Mesothelial cell of epicardium (in vitro differentiated cells): ENCODE measurements around the gene NR2F1. TPM values are rescaled to one million over a fixed set of nuclear protein-coding genes. Genes with fewer than 3 reads are reported as not detected.

ENCODE experiments used
- DNase-seq, 2 experiments: peaks; one replicate each; pipeline ENCODE4 v3.0.0; 2021; ENCODE audit warnings: low spot score in 2 of 2; ENCODE audit not compliant: unreplicated experiment in 2 of 2
- H3K27ac Mint-ChIP-seq: 2 replicates; pipeline ENCODE4 v1.8.0; 2021; ENCODE audit warnings: mixed read lengths
- H3K27me3 Mint-ChIP-seq: 2 replicates; pipeline ENCODE4 v1.8.0; 2021; ENCODE audit warnings: low read depth, mixed read lengths
- H3K36me3 Mint-ChIP-seq: 2 replicates; pipeline ENCODE4 v1.8.0; 2021; ENCODE audit warnings: mixed read lengths
- H3K4me1 Mint-ChIP-seq: 2 replicates; pipeline ENCODE4 v1.8.0; 2021; ENCODE audit warnings: mixed read lengths
- H3K4me3 Mint-ChIP-seq: 2 replicates; pipeline ENCODE4 v1.8.0; 2021; ENCODE audit warnings: mild to moderate bottlenecking, moderate library complexity, mixed read lengths
- H3K9me3 Mint-ChIP-seq: 2 replicates; pipeline ENCODE4 v1.8.0; 2021; ENCODE audit warnings: mixed read lengths
- total RNA-seq: library from RNA; stranded (reverse); gene quantifications from 3 replicates; pipeline ENCODE4 v1.2.1, GENCODE V29; 2021
- TF ChIP-seq, protein P1 (sequence below): fragments of 200-600 bp; sonication (generic); IDR thresholded peaks from one replicate; pipeline ENCODE4 v1.5.0; 2021; ENCODE audit warnings: antibody characterized with exemption; ENCODE audit not compliant: unreplicated experiment

Gene NR2F1
- total RNA-seq, 1 donor from 2014 or later = 20.3 TPM

DNA sequence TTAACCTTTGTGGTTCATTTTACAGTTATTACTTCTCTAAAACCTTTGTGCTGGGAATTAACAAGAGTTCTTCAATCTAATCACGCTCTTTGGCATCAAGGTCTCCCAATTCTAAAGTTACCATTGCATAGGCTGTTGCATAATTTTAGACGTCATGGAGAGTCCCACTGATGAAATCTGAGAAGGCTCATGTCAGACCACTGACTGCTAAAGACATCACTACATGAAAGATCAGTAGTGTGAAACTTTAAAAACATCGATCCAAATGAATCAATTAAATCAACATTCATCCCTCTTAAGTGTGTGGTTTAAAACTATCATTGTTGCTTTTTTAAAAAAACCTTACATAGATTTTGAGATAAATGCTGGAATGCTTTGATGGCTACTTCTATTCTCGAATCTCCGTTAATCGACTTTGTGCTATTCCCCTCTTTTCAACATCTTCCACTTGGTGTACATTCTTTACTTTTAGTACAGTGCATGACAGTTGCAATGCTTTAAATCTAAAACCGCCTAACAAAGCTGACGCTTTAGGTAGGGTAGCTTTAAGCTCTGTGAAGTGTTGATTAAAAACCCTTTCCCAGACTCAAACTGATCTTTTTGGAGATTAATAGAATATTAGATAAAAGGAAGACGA lies 33.6 kb downstream of the NR2F1 start:
- peaks cover 93% of the 10 kb centered on the region for H3K27me3 Mint-ChIP-seq
- TF ChIP-seq, protein P1, sequence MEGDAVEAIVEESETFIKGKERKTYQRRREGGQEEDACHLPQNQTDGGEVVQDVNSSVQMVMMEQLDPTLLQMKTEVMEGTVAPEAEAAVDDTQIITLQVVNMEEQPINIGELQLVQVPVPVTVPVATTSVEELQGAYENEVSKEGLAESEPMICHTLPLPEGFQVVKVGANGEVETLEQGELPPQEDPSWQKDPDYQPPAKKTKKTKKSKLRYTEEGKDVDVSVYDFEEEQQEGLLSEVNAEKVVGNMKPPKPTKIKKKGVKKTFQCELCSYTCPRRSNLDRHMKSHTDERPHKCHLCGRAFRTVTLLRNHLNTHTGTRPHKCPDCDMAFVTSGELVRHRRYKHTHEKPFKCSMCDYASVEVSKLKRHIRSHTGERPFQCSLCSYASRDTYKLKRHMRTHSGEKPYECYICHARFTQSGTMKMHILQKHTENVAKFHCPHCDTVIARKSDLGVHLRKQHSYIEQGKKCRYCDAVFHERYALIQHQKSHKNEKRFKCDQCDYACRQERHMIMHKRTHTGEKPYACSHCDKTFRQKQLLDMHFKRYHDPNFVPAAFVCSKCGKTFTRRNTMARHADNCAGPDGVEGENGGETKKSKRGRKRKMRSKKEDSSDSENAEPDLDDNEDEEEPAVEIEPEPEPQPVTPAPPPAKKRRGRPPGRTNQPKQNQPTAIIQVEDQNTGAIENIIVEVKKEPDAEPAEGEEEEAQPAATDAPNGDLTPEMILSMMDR = no peak
- H3K36me3 Mint-ChIP-seq = no peaks in the 10 kb centered on the region
- H3K4me1 Mint-ChIP-seq = peaks cover 15% of the 10 kb centered on the region
- no peak overlapping the region for H3K4me3 Mint-ChIP-seq
- H3K9me3 Mint-ChIP-seq = no peaks in the 10 kb centered on the region
- DNase-seq = no peak
- H3K27ac Mint-ChIP-seq = no peak overlapping the region

DNA sequence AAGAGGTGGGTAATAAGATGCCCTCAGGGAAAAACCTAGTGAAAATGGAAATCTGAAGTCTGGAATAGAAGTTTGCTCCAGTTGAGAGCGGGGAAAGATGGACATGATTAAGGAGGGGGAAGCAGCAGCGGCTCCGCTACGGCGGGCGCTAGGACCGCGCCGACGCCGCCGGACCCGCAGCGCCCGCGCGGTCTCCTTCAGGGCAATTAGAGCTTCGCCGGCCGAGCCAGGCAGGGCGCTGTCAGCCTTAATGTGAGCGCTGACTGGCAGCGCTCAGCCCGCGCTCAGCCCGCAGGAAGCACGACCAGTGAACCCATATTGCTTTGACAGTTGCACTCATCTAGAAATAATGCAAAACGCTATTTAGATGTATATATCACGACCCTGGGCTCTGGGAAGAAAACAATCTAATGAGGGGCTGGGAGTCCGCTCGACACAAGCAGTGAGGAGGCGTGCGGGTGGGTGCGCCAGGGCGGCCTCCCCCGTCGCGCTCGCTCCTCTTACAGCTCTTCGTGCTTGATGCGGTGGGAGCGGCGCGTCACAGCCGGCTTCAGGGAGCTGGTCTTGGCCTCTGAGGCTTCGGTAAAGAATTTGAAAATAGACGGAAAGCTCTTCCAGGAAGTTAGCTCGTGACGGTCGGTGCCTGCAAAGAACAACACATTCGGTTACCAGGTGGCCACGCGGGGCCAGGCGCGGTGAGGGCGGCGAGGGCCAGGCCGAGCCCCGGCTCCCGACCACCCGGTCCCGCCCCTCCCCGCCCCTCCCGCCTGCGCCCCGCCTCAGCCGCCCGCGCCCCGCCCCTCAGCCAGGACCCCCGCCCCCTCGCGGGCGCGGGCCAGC lies 37.7 kb downstream of the NR2F1 start:
- Mint-ChIP-seq H3K4me3 (peak overlapping the region; percentile 90), H3K27me3 (peaks cover 84% of the 10 kb centered on the region)

DNA sequence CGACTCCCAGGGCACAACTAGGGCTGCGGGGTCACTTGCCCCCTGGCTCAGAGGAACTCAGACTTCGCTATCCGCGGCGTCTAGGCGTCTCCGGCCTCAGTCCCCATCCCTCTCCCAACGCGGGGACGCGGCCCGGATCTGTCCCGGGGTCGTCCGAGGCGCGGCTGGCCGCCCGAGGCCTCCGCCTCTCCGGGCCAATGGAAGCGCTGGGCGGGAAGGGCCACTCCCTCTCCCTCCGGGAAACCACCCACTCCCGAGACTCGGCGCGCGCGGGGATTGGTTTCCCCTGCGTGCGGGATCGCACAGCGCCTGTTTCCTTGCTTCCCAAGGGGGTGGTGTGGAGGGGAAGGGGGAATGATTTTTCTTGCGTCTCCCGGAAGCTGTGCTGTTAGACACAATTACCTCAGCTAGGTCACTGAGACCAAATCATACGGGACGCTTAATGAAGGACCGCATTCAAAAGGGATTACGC lies 38.3 kb downstream of the NR2F1 start:
- DNase-seq = peak in 1 of 2 experiments; percentile 66
- peak overlapping the region; percentile 70 for H3K4me3 Mint-ChIP-seq
- peaks cover 79% of the 10 kb centered on the region for H3K27me3 Mint-ChIP-seq
- H3K36me3 Mint-ChIP-seq = no peaks in the 10 kb centered on the region
- no peaks in the 10 kb centered on the region for H3K9me3 Mint-ChIP-seq
- TF ChIP-seq, protein P1 = no peak
- H3K27ac Mint-ChIP-seq = no peak overlapping the region
- peaks cover 6% of the 10 kb centered on the region for H3K4me1 Mint-ChIP-seq

More for the DNA sequence above, 37.7 kb downstream of the NR2F1 start:
- Mint-ChIP-seq H3K27ac (peak overlapping the region; percentile 88), H3K36me3 (no peaks in the 10 kb centered on the region), H3K4me1 (peaks cover 6% of the 10 kb centered on the region), H3K9me3 (no peaks in the 10 kb centered on the region)
- no peak for DNase-seq
- TF ChIP-seq, protein P1 = no peak

DNA sequence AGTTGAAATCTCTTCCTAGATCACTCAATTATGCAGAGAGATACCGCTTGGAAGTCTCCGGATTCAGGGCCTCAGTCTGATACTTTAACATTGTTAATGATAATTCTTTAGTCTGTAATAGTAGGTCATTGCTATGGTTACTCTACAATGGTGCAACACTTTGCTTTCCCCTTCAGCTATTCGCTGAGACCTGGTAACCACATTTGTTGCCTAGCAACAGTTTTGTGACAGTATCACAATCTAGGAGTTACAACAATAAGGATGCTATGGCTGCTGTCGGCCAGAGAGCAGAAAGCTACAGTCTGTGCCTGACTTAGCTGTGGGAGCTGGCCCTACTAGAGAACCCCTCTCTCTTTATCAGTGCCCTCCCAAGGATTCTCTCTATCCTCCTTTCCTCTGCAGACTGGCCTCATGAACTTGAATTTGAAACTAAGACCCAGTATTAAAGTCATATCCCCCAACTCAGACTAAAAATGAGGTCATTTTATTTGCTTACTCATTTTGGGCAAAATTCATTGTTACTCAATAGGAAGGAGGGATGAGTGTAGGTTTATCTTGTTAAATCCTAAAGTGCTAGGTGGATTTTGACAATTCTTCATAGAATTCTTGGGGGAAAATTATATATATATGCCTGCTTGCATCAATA lies 39.3 kb downstream of the NR2F1 start:
- no peak for DNase-seq
- no peaks in the 10 kb centered on the region for H3K36me3 Mint-ChIP-seq
- H3K27me3 Mint-ChIP-seq = peaks cover 69% of the 10 kb centered on the region
- H3K4me1 Mint-ChIP-seq = peaks cover 6% of the 10 kb centered on the region
- no peak overlapping the region for H3K27ac Mint-ChIP-seq
- H3K9me3 Mint-ChIP-seq = no peaks in the 10 kb centered on the region
- peak overlapping the region; percentile 12 for H3K4me3 Mint-ChIP-seq
- TF ChIP-seq, protein P1 = no peak

DNA sequence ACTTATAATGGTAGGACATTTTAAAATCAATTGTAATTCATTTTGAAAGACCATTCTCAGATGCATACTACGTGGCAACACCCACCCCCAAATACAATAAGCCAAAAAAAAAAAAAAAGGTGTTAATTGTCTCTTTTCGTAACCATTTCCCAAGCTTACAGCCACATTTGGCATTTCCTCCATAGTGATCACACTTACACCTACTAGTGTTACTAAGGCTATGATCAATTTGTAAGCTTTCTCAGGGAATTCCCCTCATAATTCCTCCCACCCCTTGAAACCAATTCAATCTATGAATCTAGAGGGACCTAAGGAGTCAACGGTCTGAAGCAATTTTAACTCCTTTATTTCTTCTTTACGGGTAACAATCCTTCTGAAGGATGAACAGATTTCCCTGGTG lies 40.1 kb downstream of the NR2F1 start:
- Mint-ChIP-seq H3K4me1 (peaks cover 6% of the 10 kb centered on the region), H3K9me3 (no peaks in the 10 kb centered on the region), H3K27me3 (peaks cover 61% of the 10 kb centered on the region), H3K27ac (no peak overlapping the region), H3K4me3 (no peak overlapping the region), H3K36me3 (no peaks in the 10 kb centered on the region)
- TF ChIP-seq, protein P1 = no peak
- no peak for DNase-seq
